NCI-H2196 treated with DMSO at 0.1 percent for 48 hours (cell line): ENCODE results near the gene VSTM5.
"Not testable (repeated sequence)": the region's sequence is repeated elsewhere in the genome, so short reads cannot be mapped to it uniquely, and the experiment has no call there.

Source experiments
- DNase-seq: peaks from one replicate; lab custom pipeline; 2025; ENCODE audit not compliant: unreplicated experiment; lab: John Stamatoyannopoulos, UW

Gene VSTM5

GRCh38 chr11:93801366-93801765 lies 49.1 kb downstream of the VSTM5 start:
- no peak for DNase-seq

GRCh38 chr11:93796441-93797231 lies 53.8 kb downstream of the VSTM5 start:
- DNase-seq = no peak

GRCh38 chr11:93791493-93791892 lies 58.9 kb downstream of the VSTM5 start:
- DNase-seq = no peak

GRCh38 chr11:93784935-93785360 lies 65.5 kb downstream of the VSTM5 start:
- DNase-seq = no peak

GRCh38 chr11:93784145-93784934 lies 66.1 kb downstream of the VSTM5 start, which contains the start of gene MED17:
Gene MED17 (plus strand): TSS chr11:93784282. CDS start chr11:93784514, 232 bp downstream.
- peak; percentile 90 for DNase-seq

- no peak for DNase-seq
These were observed 66.7 kb downstream of the VSTM5 start for GRCh38 chr11:93783765-93784144.

- no peak for DNase-seq
These were observed 67.1 kb downstream of the VSTM5 start for GRCh38 chr11:93783362-93783761.

- no peak for DNase-seq
These were observed 75.1 kb downstream of the VSTM5 start for GRCh38 chr11:93775289-93775688.

GRCh38 chr11:93774560-93774959 lies 75.9 kb downstream of the VSTM5 start:
- not testable (repeated sequence) for DNase-seq

GRCh38 chr11:93773601-93774200 lies 76.7 kb downstream of the VSTM5 start:
- no peak for DNase-seq

GRCh38 chr11:93773045-93773477 lies 77.4 kb downstream of the VSTM5 start:
- DNase-seq = no peak

GRCh38 chr11:93772123-93772522 lies 78.3 kb downstream of the VSTM5 start:
- DNase-seq = no peak

- no peak for DNase-seq
These were observed 80.3 kb downstream of the VSTM5 start for GRCh38 chr11:93770160-93770559.
